ENCODE measurements around the gene PLD4. TPM values are rescaled to one million over a fixed set of nuclear protein-coding genes. Genes with fewer than 3 reads are reported as not detected.

The PLD4 gene
- polyA plus RNA-seq, 3 donors = 12.2 to 15.5 (median 15.1) TPM

GRCh38 chr14:104878582-104878981, 46.1 kb upstream of the PLD4 start:
- peaks cover 0 to 5% (median 0%) of the 10 kb centered on the region in 7 donors for H3K9me3 Mint-ChIP-seq
- H3K4me3 ChIP-seq (replicated peaks in 1 of 3; ENCODE audit: low read depth in 2 of 3, low read length in 3 of 3) = no peak overlapping the region
- no peaks in the 10 kb centered on the region for H4K20me1 ChIP-seq (ENCODE audit: insufficient read depth, low read length)
- no peak overlapping the region for H3K4me3 Mint-ChIP-seq
- H3K4me1 Mint-ChIP-seq = no peaks in the 10 kb centered on the region
- no peak for DNase-seq
- H3K4me2 ChIP-seq (replicated peaks; ENCODE audit: extremely low read depth, low read length, poor library complexity, severe bottlenecking) = no peak overlapping the region
- no peaks in the 10 kb centered on the region for H3K79me2 ChIP-seq (ENCODE audit: insufficient read depth, low read length)
- H3K4me1 ChIP-seq (ENCODE audit: control insufficient read depth in 1 of 2, insufficient read depth in 2 of 2, low read length in 2 of 2) = no peaks in the 10 kb centered on the region
- H2AFZ ChIP-seq (ENCODE audit: insufficient read depth, low read depth, low read length, poor library complexity, severe bottlenecking) = no peak overlapping the region
- no peaks in the 10 kb centered on the region for H3K36me3 Mint-ChIP-seq
- H3K27me3 ChIP-seq (ENCODE audit: control insufficient read depth in 2 of 2, insufficient read depth in 2 of 2, low read length in 2 of 2) = no peaks in the 10 kb centered on the region
- 92% methylated on average over 14 of the region's 14 CpGs for WGBS (ENCODE audit: insufficient coverage)
- H3K27ac Mint-ChIP-seq = no peak overlapping the region
- H3K9ac ChIP-seq (ENCODE audit: insufficient read depth, low read length, poor library complexity, severe bottlenecking) = no peak overlapping the region
- intact Hi-C loops (cut with micrococcal nuclease) = no loop called here
- H3K36me3 ChIP-seq (replicated peaks in 1 of 2; ENCODE audit: control insufficient read depth in 1 of 2, insufficient read depth in 2 of 2, low read length in 2 of 2) = no peaks in the 10 kb centered on the region
- no peak for TF ChIP-seq CTCF (IDR thresholded peaks at IDR 0.05)
- peaks cover 0 to 2% of the 10 kb centered on the region in 2 donors for H3K9me3 ChIP-seq (replicated peaks in 1 of 2; ENCODE audit: control insufficient read depth in 1 of 2, insufficient read depth in 1 of 2, low read length in 2 of 2)
- peaks cover 6 to 7% (median 7%) of the 10 kb centered on the region in 3 donors for H3K27me3 Mint-ChIP-seq (ENCODE audit: low read depth in 3 of 3)
- no peak overlapping the region for H3K27ac ChIP-seq (ENCODE audit: low read depth in 1 of 2, low read length in 2 of 2)

- Histone ChIP-seq H2AFZ (ENCODE audit: insufficient read depth, low read depth, low read length, poor library complexity, severe bottlenecking) (no peak overlapping the region), H3K9ac (ENCODE audit: insufficient read depth, low read length, poor library complexity, severe bottlenecking) (no peak overlapping the region), H3K27ac (ENCODE audit: low read depth in 1 of 2, low read length in 2 of 2) (no peak overlapping the region), H3K36me3 (replicated peaks in 1 of 2; ENCODE audit: control insufficient read depth in 1 of 2, insufficient read depth in 2 of 2, low read length in 2 of 2) (no peaks in the 10 kb centered on the region), H3K4me1 (ENCODE audit: control insufficient read depth in 1 of 2, insufficient read depth in 2 of 2, low read length in 2 of 2) (no peaks in the 10 kb centered on the region), H3K27me3 (ENCODE audit: control insufficient read depth in 2 of 2, insufficient read depth in 2 of 2, low read length in 2 of 2) (no peaks in the 10 kb centered on the region), H3K4me3 (replicated peaks in 1 of 3; ENCODE audit: low read depth in 2 of 3, low read length in 3 of 3) (no peak overlapping the region), H3K9me3 (replicated peaks in 1 of 2; ENCODE audit: control insufficient read depth in 1 of 2, insufficient read depth in 1 of 2, low read length in 2 of 2) (peaks cover 0 to 2% of the 10 kb centered on the region in 2 donors), H4K20me1 (ENCODE audit: insufficient read depth, low read length) (no peaks in the 10 kb centered on the region), H3K79me2 (ENCODE audit: insufficient read depth, low read length) (no peaks in the 10 kb centered on the region), H3K4me2 (replicated peaks; ENCODE audit: extremely low read depth, low read length, poor library complexity, severe bottlenecking) (no peak overlapping the region)
- H3K4me3 Mint-ChIP-seq = no peak overlapping the region
- H3K27ac Mint-ChIP-seq = no peak overlapping the region
- H3K36me3 Mint-ChIP-seq = no peaks in the 10 kb centered on the region
- no peak for DNase-seq
- intact Hi-C loops (cut with micrococcal nuclease) = no loop called here
- no peaks in the 10 kb centered on the region for H3K4me1 Mint-ChIP-seq
- no peak for TF ChIP-seq CTCF (IDR thresholded peaks at IDR 0.05)
- H3K27me3 Mint-ChIP-seq (ENCODE audit: low read depth in 3 of 3) = peaks cover 6 to 7% (median 7%) of the 10 kb centered on the region in 3 donors
- H3K9me3 Mint-ChIP-seq = peaks cover 0 to 5% (median 0%) of the 10 kb centered on the region in 7 donors
- 77% methylated on average over 29 of the region's 29 CpGs for WGBS (ENCODE audit: insufficient coverage)
These were observed 45.3 kb upstream of the PLD4 start for GRCh38 chr14:104879201-104879982.
